GM12878 (cell line): ENCODE data around the gene TMEM17. TPM values are rescaled to one million over a fixed set of nuclear protein-coding genes. Genes with fewer than 3 reads are reported as not detected.

Experiments
- BACH1 ChIP-seq: fragments of 450-650 bp; IDR thresholded peaks from 2 replicates; pipeline ENCODE4 v1.6.1; 2017; ENCODE audit warnings: mild to moderate bottlenecking, borderline replicate concordance
- BRCA1 ChIP-seq: IDR thresholded peaks from 2 replicates; pipeline ENCODE4 v1.6.1; 2011; ENCODE audit warnings: low read depth, low read length, improper control_type of control experiment
- CHD2 ChIP-seq: IDR thresholded peaks from 2 replicates; pipeline ENCODE4 v1.6.1; 2011; ENCODE audit warnings: low read depth, low read length, improper control_type of control experiment, borderline replicate concordance
- DPF2 ChIP-seq: fragments of 450-650 bp; IDR thresholded peaks from 2 replicates; pipeline ENCODE4 v1.6.1; 2017; ENCODE audit warnings: mild to moderate bottlenecking
- EED ChIP-seq: sonication (generic); IDR thresholded peaks from 2 replicates; pipeline ENCODE4 v1.6.1; 2016; ENCODE audit warnings: antibody characterized with exemption, low read depth
- FOXM1 ChIP-seq: IDR thresholded peaks from 2 replicates; pipeline ENCODE4 v1.6.1; 2012; ENCODE audit warnings: low read depth, mild to moderate bottlenecking, inconsistent platforms, low read length, moderate library complexity
- MYB ChIP-seq: fragments of 150-350 bp; IDR thresholded peaks from 2 replicates; pipeline ENCODE4 v1.6.1; 2014; ENCODE audit warnings: mild to moderate bottlenecking, low read depth, low read length, borderline replicate concordance
- NFIC ChIP-seq: IDR thresholded peaks from 2 replicates; pipeline ENCODE4 v1.6.1; 2012; ENCODE audit warnings: low read depth, mild to moderate bottlenecking, inconsistent platforms, low read length, moderate library complexity
- RBBP5 ChIP-seq: fragments of 200-600 bp; sonication (generic); conservative IDR thresholded peaks from 2 replicates; pipeline ENCODE4 v1.6.1; 2016
- WRNIP1 ChIP-seq: IDR thresholded peaks from 2 replicates; pipeline ENCODE4 v1.6.1; 2011; ENCODE audit warnings: low read depth, low read length, improper control_type of control experiment, borderline replicate concordance
- YBX1 ChIP-seq: fragments of 450-650 bp; IDR thresholded peaks from 2 replicates; pipeline ENCODE4 v1.6.1; 2016; ENCODE audit warnings: antibody characterized with exemption
- ZNF384 ChIP-seq: IDR thresholded peaks from 2 replicates; pipeline ENCODE4 v1.6.1; 2012; ENCODE audit warnings: low read depth, mild to moderate bottlenecking, low read length, improper control_type of control experiment, borderline replicate concordance
- ZNF592 ChIP-seq: fragments of 450-650 bp; IDR thresholded peaks from 2 replicates; pipeline ENCODE4 v1.6.1; 2017; ENCODE audit warnings: mild to moderate bottlenecking, moderate library complexity
- polyA plus RNA-seq, 11 experiments: library from polyadenylated mRNA; depleted of rRNA in 4 of 11; unstranded in 6 of 11; stranded (reverse) in 5 of 11; fragments of >200 nt; fragmentation: Nextera tagmentation in 4 of 11; fragmentation: Illumina TruSeq in 1 of 11; extraction: Ambion mirVana in 4 of 11; extraction: Trizol in 1 of 11; gene quantifications; 1 replicate in 1 of 11; 2 replicates in 10 of 11; pipeline versions ENCODE4 v1.2.1 to v1.2.3, GENCODE V29; 2011 to 2016; ENCODE audit warnings: inconsistent platforms in 2 of 11, missing spikeins in 2 of 11, low read depth in 1 of 11
- total RNA-seq, 4 experiments: library from RNA; depleted of rRNA in 3 of 4; stranded (reverse); fragments of >200 nt in 3 of 4; fragmentation: Illumina TruSeq in 1 of 4; extraction: Trizol in 1 of 4; gene quantifications; 2 replicates each; pipeline versions ENCODE4 v1.2.1 to v1.2.3, GENCODE V29; 2013 to 2021

Gene TMEM17
- total and polyA plus RNA-seq, 10 of the 15 experiments (the other 5 are each of a cell fraction or from before 2014, with no cell fraction given) = 0.87 to 2.6 (median 1.4) TPM

- TF ChIP-seq ZNF592 (peak; percentile 44; the same call in 1 of the 2 replicates), DPF2 (0 out of 2 replicates have a peak, but pooled peaks have one; percentile 35), CHD2 (no peak), BACH1 (0 out of 2 replicates have a peak, but pooled peaks have one; percentile 25), MYB (no peak), ZNF384 (no peak), YBX1 (no peak), BRCA1 (no peak), EED (peak; percentile 39; the same call in 1 of the 2 replicates), FOXM1 (no peak), NFIC (no peak), WRNIP1 (no peak), RBBP5 (no peak)
Observed at GRCh38 chr2:62456721-62457539, 49.1 kb downstream of the TMEM17 start (continued).
